ENCODE results near the gene ZBTB8B. TPM values are rescaled to one million over a fixed set of nuclear protein-coding genes. Genes with fewer than 3 reads are reported as not detected.
"Not testable (repeated sequence)": the region's sequence is repeated elsewhere in the genome, so short reads cannot be mapped to it uniquely, and the experiment has no call there.

Gene ZBTB8B
- polyA plus RNA-seq (2013, experiment 1 of 2; ENCODE audit: insufficient read length): not detected
- 0.01 TPM for polyA plus RNA-seq (2013, experiment 2 of 2; ENCODE audit: insufficient read length)

- peak; percentile 52 for DNase-seq
These were observed at the start of gene ZBTB8B for GRCh38 chr1:32464716-32465577. Gene ZBTB8B, plus strand, starts transcription at chr1:32465072. Its CDS starts 5,553 bp downstream, at chr1:32470625.

GRCh38 chr1:32421775-32422174 lies 43.1 kb upstream of the ZBTB8B start:
- DNase-seq: no peak

- no peak for DNase-seq
These were observed 38.2 kb upstream of the ZBTB8B start for GRCh38 chr1:32426489-32427255.

GRCh38 chr1:32427264-32427963 lies 37.5 kb upstream of the ZBTB8B start:
- DNase-seq: no peak

GRCh38 chr1:32431736-32432400 lies 33.0 kb upstream of the ZBTB8B start:
- no peak for DNase-seq

GRCh38 chr1:32438136-32438535 lies 26.7 kb upstream of the ZBTB8B start:
- DNase-seq: no peak

- not testable (repeated sequence) for DNase-seq
These were observed 26.1 kb upstream of the ZBTB8B start for GRCh38 chr1:32438777-32439176.

- not testable (repeated sequence) for DNase-seq
These were observed 23.4 kb upstream of the ZBTB8B start for GRCh38 chr1:32441467-32441866.

GRCh38 chr1:32447469-32448185 lies 17.2 kb upstream of the ZBTB8B start:
- DNase-seq: peak; percentile 90

- DNase-seq: peak; percentile 79
These were observed 16.6 kb upstream of the ZBTB8B start for GRCh38 chr1:32448186-32448772.

GRCh38 chr1:32448773-32449456 lies 16.0 kb upstream of the ZBTB8B start:
- no peak for DNase-seq

- not testable (repeated sequence) for DNase-seq
These were observed 15.4 kb upstream of the ZBTB8B start for GRCh38 chr1:32449457-32449831.

GRCh38 chr1:32454726-32455125 lies 10.1 kb upstream of the ZBTB8B start:
- DNase-seq: no peak

- no peak for DNase-seq
These were observed 8.9 kb upstream of the ZBTB8B start for GRCh38 chr1:32455958-32456357.

- DNase-seq: not testable (repeated sequence)
These were observed 6.1 kb upstream of the ZBTB8B start for GRCh38 chr1:32458798-32459197.

- DNase-seq: not testable (repeated sequence)
These were observed 1.9 kb upstream of the ZBTB8B start for GRCh38 chr1:32462977-32463376.

- no peak for DNase-seq
These were observed 619 bp upstream of the ZBTB8B start for GRCh38 chr1:32464191-32464715.

- DNase-seq: no peak
These were observed 684 bp downstream of the ZBTB8B start for GRCh38 chr1:32465578-32465933.

GRCh38 chr1:32466761-32467160 lies 1.9 kb downstream of the ZBTB8B start:
- no peak for DNase-seq

- DNase-seq: no peak
These were observed 3.9 kb downstream of the ZBTB8B start for GRCh38 chr1:32468791-32469190.

Data from fibroblast of skin of back (primary cell).